GM23338 (cell line): ENCODE measurements around the gene NEURL1B. TPM values are rescaled to one million over a fixed set of nuclear protein-coding genes. Genes with fewer than 3 reads are reported as not detected.

ENCODE experiments used
- ATAC-seq: fragments of 200-7000 bp; cut with Tn5 transposase; 3 replicates; pipeline ENCODE4 v1.9.1; 2020
- DNase-seq: peaks from one replicate; pipeline ENCODE4 v3.0.0-alpha.2; 2015; ENCODE audit warnings: low spot score
- H2AFZ ChIP-seq: fragments of 200-600 bp; sonication (generic); 2 replicates; pipeline ENCODE4 v1.8.0; 2016; ENCODE audit warnings: antibody characterized with exemption, mild to moderate bottlenecking, moderate library complexity
- H3F3A ChIP-seq: fragments of 200-600 bp; sonication (generic); replicated peaks from 2 replicates; pipeline ENCODE4 v1.8.0; 2017; ENCODE audit warnings: antibody characterized with exemption, mixed run types, low read depth
- H3K27ac ChIP-seq: fragments of 200-600 bp; sonication (generic); 2 replicates; pipeline ENCODE4 v1.6.1; 2016; ENCODE audit warnings: low read depth
- H3K27me3 ChIP-seq: fragments of 200-600 bp; sonication (generic); 2 replicates; pipeline ENCODE4 v1.8.0; 2016; ENCODE audit warnings: mild to moderate bottlenecking, mixed run types, moderate library complexity; ENCODE audit not compliant: insufficient read depth
- H3K36me3 ChIP-seq: fragments of 200-600 bp; sonication (generic); 2 replicates; pipeline ENCODE4 v1.8.0; 2016; ENCODE audit warnings: mild to moderate bottlenecking; ENCODE audit not compliant: insufficient read depth
- H3K4me1 ChIP-seq: fragments of 200-600 bp; sonication (generic); 2 replicates; pipeline ENCODE4 v1.8.0; 2016; ENCODE audit warnings: mild to moderate bottlenecking, moderate library complexity; ENCODE audit not compliant: insufficient read depth
- H3K4me2 ChIP-seq: fragments of 200-600 bp; sonication (generic); 2 replicates; pipeline ENCODE4 v1.7.1; 2017; ENCODE audit warnings: mixed run types
- H3K4me3 ChIP-seq: fragments of 200-600 bp; sonication (generic); 2 replicates; pipeline ENCODE4 v1.6.1; 2016; ENCODE audit warnings: mixed run types
- H3K79me2 ChIP-seq: fragments of 200-600 bp; sonication (generic); replicated peaks from 2 replicates; pipeline ENCODE4 v1.8.0; 2017; ENCODE audit warnings: mild to moderate bottlenecking; ENCODE audit not compliant: insufficient read depth
- H3K9me2 ChIP-seq: fragments of 200-600 bp; sonication (generic); 2 replicates; pipeline ENCODE4 v1.8.0; 2017; ENCODE audit not compliant: insufficient read depth
- H4K20me1 ChIP-seq: fragments of 200-600 bp; sonication (generic); replicated peaks from 2 replicates; pipeline ENCODE4 v1.8.0; 2017; ENCODE audit warnings: mild to moderate bottlenecking; ENCODE audit not compliant: insufficient read depth
- H3K27ac Mint-ChIP-seq: 2 replicates; pipeline ENCODE4 v1.8.0; 2020; ENCODE audit warnings: inconsistent platforms, mild to moderate bottlenecking, moderate library complexity, mixed read lengths
- H3K27me3 Mint-ChIP-seq: 3 replicates; pipeline ENCODE4 v1.8.0; 2022; ENCODE audit warnings: low read depth, mild to moderate bottlenecking, moderate library complexity, mixed read lengths, inconsistent platforms; ENCODE audit not compliant: insufficient read depth, poor library complexity
- H3K36me3 Mint-ChIP-seq: 3 replicates; pipeline ENCODE4 v1.8.0; 2021; ENCODE audit warnings: low read depth, mild to moderate bottlenecking, inconsistent platforms, moderate library complexity, mixed read lengths
- H3K4me1 Mint-ChIP-seq: 3 replicates; pipeline ENCODE4 v1.8.0; 2020; ENCODE audit warnings: mild to moderate bottlenecking, inconsistent platforms, mixed read lengths
- H3K4me3 Mint-ChIP-seq: 3 replicates; pipeline ENCODE4 v1.8.0; 2021; ENCODE audit warnings: moderate library complexity, mild to moderate bottlenecking, inconsistent platforms, mixed read lengths
- H3K9me3 Mint-ChIP-seq: 3 replicates; pipeline ENCODE4 v1.8.0; 2020; ENCODE audit warnings: moderate library complexity, mild to moderate bottlenecking, inconsistent platforms, mixed read lengths
- CREB1 ChIP-seq: fragments of 250-450 bp; sonication (Bioruptor Pico); IDR thresholded peaks from 2 replicates; pipeline ENCODE4 v1.5.0; 2020; ENCODE audit warnings: low read depth, mild to moderate bottlenecking, moderate library complexity
- CTCF ChIP-seq, 2 experiments: fragments of 200-600 bp in 1 of 2; sonication (generic) in 1 of 2; conservative IDR thresholded peaks; 2 replicates each; pipeline versions ENCODE4 v1.5.1 to v1.6.1; 2016 to 2017; ENCODE audit warnings: antibody characterized with exemption in 2 of 2, low read depth in 2 of 2, mild to moderate bottlenecking in 2 of 2, moderate library complexity in 1 of 2
- EZH2 ChIP-seq: fragments of 200-600 bp; sonication (generic); IDR thresholded peaks from one replicate; pipeline ENCODE4 v1.8.0; 2017; ENCODE audit warnings: antibody characterized with exemption, mild to moderate bottlenecking, low read depth; ENCODE audit not compliant: unreplicated experiment
- EZH2phosphoT487 ChIP-seq: fragments of 200-600 bp; sonication (generic); IDR thresholded peaks from one replicate; pipeline ENCODE4 v1.8.1; 2018; ENCODE audit warnings: antibody characterized with exemption; ENCODE audit not compliant: unreplicated experiment
- JUNB ChIP-seq: IDR thresholded peaks from one replicate; pipeline ENCODE4 v1.6.1; 2016; ENCODE audit warnings: antibody characterized with exemption; ENCODE audit not compliant: unreplicated experiment
- NANOG ChIP-seq: IDR thresholded peaks from 2 replicates; pipeline ENCODE4 v1.6.1; 2016; ENCODE audit warnings: antibody characterized with exemption, borderline replicate concordance
- POLR2AphosphoS5 ChIP-seq: IDR thresholded peaks from 2 replicates; pipeline ENCODE4 v1.6.1; 2016; ENCODE audit warnings: antibody characterized with exemption, low read depth
- REST ChIP-seq: IDR thresholded peaks from one replicate; pipeline ENCODE4 v1.6.1; 2018; ENCODE audit warnings: antibody characterized with exemption; ENCODE audit not compliant: unreplicated experiment
- STAT1 ChIP-seq: IDR thresholded peaks from one replicate; pipeline ENCODE4 v1.6.1; 2016; ENCODE audit warnings: antibody characterized with exemption; ENCODE audit not compliant: unreplicated experiment
- ZNF114 ChIP-seq: fragments of 250-450 bp; sonication (Bioruptor Pico); IDR thresholded peaks from 2 replicates; pipeline ENCODE4 v1.5.0; 2020; ENCODE audit warnings: mild to moderate bottlenecking, moderate library complexity
- ZNF331 ChIP-seq: fragments of 250-450 bp; sonication (Bioruptor Pico); IDR thresholded peaks from 2 replicates; pipeline ENCODE4 v1.5.0; 2020; ENCODE audit warnings: low read depth, mild to moderate bottlenecking, moderate library complexity
- polyA plus RNA-seq: library from polyadenylated mRNA; unstranded; fragments of >200 nt; fragmentation: Nextera tagmentation; extraction: Ambion mirVana; gene quantifications from 2 replicates; pipeline ENCODE4 v1.2.1, GENCODE V29; 2016
- total RNA-seq: library from RNA; depleted of rRNA; stranded (reverse); fragments of >200 nt; shearing (Covaris generic); gene quantifications from 2 replicates; pipeline ENCODE4 v1.2.3, GENCODE V29; 2014

NEURL1B gene
- total and polyA plus RNA-seq, 2 experiments from 2014 or later = 1.9 to 13.3 TPM

GRCh38 chr5:172633403-172633970 lies 7.6 kb upstream of the NEURL1B start:
- Histone ChIP-seq H3K4me1 (peaks cover 20% of the 10 kb centered on the region), H2AFZ (no peak overlapping the region), H3K4me3 (no peak overlapping the region), H4K20me1 (no peaks in the 10 kb centered on the region), H3K4me2 (no peak overlapping the region), H3F3A (no peaks in the 10 kb centered on the region), H3K79me2 (no peaks in the 10 kb centered on the region), H3K27me3 (no peaks in the 10 kb centered on the region), H3K9me2 (no peaks in the 10 kb centered on the region), H3K36me3 (no peaks in the 10 kb centered on the region), H3K27ac (no peak overlapping the region)
- no peak overlapping the region for H3K27ac Mint-ChIP-seq
- peaks cover 8% of the 10 kb centered on the region for H3K27me3 Mint-ChIP-seq
- H3K36me3 Mint-ChIP-seq = no peaks in the 10 kb centered on the region
- no peak overlapping the region for H3K4me3 Mint-ChIP-seq
- ATAC-seq (no peak), DNase-seq (no peak)
- no peaks in the 10 kb centered on the region for H3K9me3 Mint-ChIP-seq
- no peak for TF ChIP-seq REST
- TF ChIP-seq CTCF (conservative IDR thresholded peaks at IDR 0.05; ENCODE audit: low read depth in 2 of 2) = no peak
- no peak for TF ChIP-seq NANOG
- TF ChIP-seq STAT1 = no peak
- no peak for TF ChIP-seq EZH2
- TF ChIP-seq JUNB = no peak
- TF ChIP-seq POLR2AphosphoS5 = no peak
- no peak for TF ChIP-seq ZNF331 (CRISPR knock-in tag)
- peaks cover 24% of the 10 kb centered on the region for H3K4me1 Mint-ChIP-seq

- no peaks in the 10 kb centered on the region for H3K9me2 ChIP-seq
- H3K4me3 ChIP-seq = no peak overlapping the region
- H3K4me3 Mint-ChIP-seq = no peak overlapping the region
- 0 out of 2 replicates have a peak, but pooled peaks cover under 1% of the 10 kb centered on the region for H3K27me3 ChIP-seq
- H3K27ac Mint-ChIP-seq = no peak overlapping the region
- DNase-seq (no peak), ATAC-seq (no peak)
- no peak overlapping the region for H3K4me2 ChIP-seq
- peaks cover 19% of the 10 kb centered on the region for H3K4me1 ChIP-seq
- H3K9me3 Mint-ChIP-seq = no peaks in the 10 kb centered on the region
- peaks cover 12% of the 10 kb centered on the region for H3K27me3 Mint-ChIP-seq
- no peak overlapping the region for H3K27ac ChIP-seq
- H3K36me3 Mint-ChIP-seq = no peaks in the 10 kb centered on the region
- peaks cover 22% of the 10 kb centered on the region for H3K4me1 Mint-ChIP-seq
- H2AFZ ChIP-seq = no peak overlapping the region
- no peaks in the 10 kb centered on the region for H3K79me2 ChIP-seq
- no peaks in the 10 kb centered on the region for H4K20me1 ChIP-seq
- no peaks in the 10 kb centered on the region for H3F3A ChIP-seq
- no peaks in the 10 kb centered on the region for H3K36me3 ChIP-seq
- TF ChIP-seq CREB1 (no peak), NANOG (no peak), CTCF (conservative IDR thresholded peaks at IDR 0.05; ENCODE audit: low read depth in 2 of 2) (no peak), EZH2phosphoT487 (no peak), EZH2 (no peak), ZNF114 (CRISPR knock-in tag) (no peak), STAT1 (no peak), REST (no peak), POLR2AphosphoS5 (no peak)
Observed at GRCh38 chr5:172634106-172634899, 6.8 kb upstream of the NEURL1B start.
